Transverse colon (tissue), 3 donors: Measurements from ENCODE around the gene RUNX3.

Experiments
- CTCF ChIP-seq, 5 experiments: fragments of 200-600 bp in 3 of 5; fragments of 450-650 bp in 2 of 5; sonication (generic) in 3 of 5; IDR thresholded peaks; 1 replicate in 2 of 5; 2 replicates in 3 of 5; pipeline ENCODE4 v1.5.1; 2016 to 2017; ENCODE audit warnings: antibody characterized with exemption in 5 of 5, inconsistent platforms in 3 of 5, mild to moderate bottlenecking in 2 of 5, moderate library complexity in 1 of 5
- EP300 ChIP-seq: sonication (generic); formaldehyde crosslinking; IDR thresholded peaks from one replicate; pipeline ENCODE4 v1.6.1; 2017; ENCODE audit warnings: antibody characterized with exemption, low read depth
- POLR2A ChIP-seq: fragments of 450-650 bp; IDR thresholded peaks from one replicate; pipeline ENCODE4 v1.6.1; 2016; ENCODE audit warnings: antibody characterized with exemption, mild to moderate bottlenecking, moderate library complexity

- no peak for TF ChIP-seq CTCF (IDR thresholded peaks at IDR 0.05)
- no peak for TF ChIP-seq EP300
- no peak for TF ChIP-seq POLR2A
Measured at GRCh38 chr1:24921412-24921811, 8.7 kb downstream of the RUNX3 start.
